AG20443 (cell line): Measurements from ENCODE around the gene NUAK1.
"Not testable (repeated sequence)": the region's sequence is repeated elsewhere in the genome, so short reads cannot be mapped to it uniquely, and the experiment has no call there.

Experiments
- DNase-seq: peaks from one replicate; pipeline ENCODE4 v3.0.0; 2012; ENCODE audit warnings: low spot score, mixed read lengths

NUAK1 gene

GRCh38 chr12:106146987-106147386, 8.2 kb upstream of the NUAK1 start:
- no peak for DNase-seq

- DNase-seq: no peak
These were observed 7.0 kb upstream of the NUAK1 start for GRCh38 chr12:106145539-106146447.

- DNase-seq: no peak
These were observed 6.1 kb upstream of the NUAK1 start for GRCh38 chr12:106144847-106145246.

GRCh38 chr12:106142591-106143261, 4.0 kb upstream of the NUAK1 start:
- DNase-seq: no peak

GRCh38 chr12:106141920-106142319, 3.2 kb upstream of the NUAK1 start:
- not testable (repeated sequence) for DNase-seq

GRCh38 chr12:106141452-106141851, 2.7 kb upstream of the NUAK1 start:
- no peak for DNase-seq

GRCh38 chr12:106141003-106141402, 2.2 kb upstream of the NUAK1 start:
- no peak for DNase-seq

- no peak for DNase-seq
These were observed 1.7 kb upstream of the NUAK1 start for GRCh38 chr12:106140223-106140986.

- DNase-seq: peak; percentile 88
These were observed 843 bp upstream of the NUAK1 start for GRCh38 chr12:106139422-106140171.

- DNase-seq: no peak
These were observed 459 bp downstream of the NUAK1 start for GRCh38 chr12:106138357-106138632.

GRCh38 chr12:106137530-106138356, 1.0 kb downstream of the NUAK1 start:
- DNase-seq: no peak

GRCh38 chr12:106136263-106136662, 2.5 kb downstream of the NUAK1 start:
- peak; percentile 66 for DNase-seq

- DNase-seq: no peak
These were observed 3.0 kb downstream of the NUAK1 start for GRCh38 chr12:106135781-106136180.

- no peak for DNase-seq
These were observed 3.7 kb downstream of the NUAK1 start for GRCh38 chr12:106135075-106135474.

GRCh38 chr12:106134294-106134949, 4.3 kb downstream of the NUAK1 start:
- DNase-seq: no peak

GRCh38 chr12:106133136-106134087, 5.3 kb downstream of the NUAK1 start:
- no peak for DNase-seq

- DNase-seq: no peak
These were observed 6.3 kb downstream of the NUAK1 start for GRCh38 chr12:106132175-106133135.

GRCh38 chr12:106131676-106132075, 7.1 kb downstream of the NUAK1 start:
- peak; percentile 63 for DNase-seq
